T-helper 22 cell (primary cell): ENCODE measurements around the gene CARD9.
A peak's percentile ranks its signal among the peaks of the same experiment; 100 is the strongest.

Experiments
- DNase-seq: peaks from one replicate; pipeline ENCODE4 v3.0.0-alpha.2; 2020; ENCODE audit warnings: low read depth

CARD9 gene

DNA sequence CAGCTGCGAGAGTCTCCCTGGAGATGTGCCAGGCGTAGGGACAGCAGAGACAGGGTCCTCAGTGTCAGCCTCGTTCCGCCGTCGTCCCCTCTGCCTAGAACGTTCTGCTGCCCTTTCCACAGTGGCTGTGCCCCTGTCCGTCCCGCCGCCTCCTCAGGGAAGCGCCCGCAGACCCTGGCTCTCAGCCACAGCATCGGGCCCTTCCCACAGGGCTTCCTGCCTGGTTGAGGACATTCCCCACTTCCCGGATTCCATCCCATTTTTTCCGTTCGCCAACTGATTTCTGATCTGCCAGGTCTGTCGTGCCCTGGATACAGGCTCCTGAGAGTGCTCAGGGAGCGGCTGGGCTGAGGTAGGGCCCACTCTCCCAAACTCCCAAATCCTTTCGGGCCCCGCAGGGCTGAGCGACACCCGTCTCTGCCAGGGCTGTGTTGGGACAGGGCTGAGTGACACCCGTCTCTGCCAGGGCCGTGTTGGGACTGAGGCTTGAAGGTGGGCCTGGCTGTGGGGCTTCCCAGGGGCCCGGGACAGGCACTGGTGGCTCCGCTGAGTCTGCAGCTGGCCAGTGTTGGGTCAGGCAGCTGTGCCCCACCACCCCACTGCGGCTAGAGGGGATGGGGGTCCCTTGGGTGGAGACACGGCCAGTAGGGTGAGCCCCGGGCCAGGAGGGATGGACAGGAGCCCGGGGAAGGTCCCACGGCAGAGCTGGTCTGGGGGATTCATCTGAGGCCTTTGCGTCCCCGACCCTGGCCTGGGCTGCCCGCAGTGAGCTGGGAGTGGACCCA, 25.8 kb downstream of the CARD9 start:
- no peak for DNase-seq

DNA sequence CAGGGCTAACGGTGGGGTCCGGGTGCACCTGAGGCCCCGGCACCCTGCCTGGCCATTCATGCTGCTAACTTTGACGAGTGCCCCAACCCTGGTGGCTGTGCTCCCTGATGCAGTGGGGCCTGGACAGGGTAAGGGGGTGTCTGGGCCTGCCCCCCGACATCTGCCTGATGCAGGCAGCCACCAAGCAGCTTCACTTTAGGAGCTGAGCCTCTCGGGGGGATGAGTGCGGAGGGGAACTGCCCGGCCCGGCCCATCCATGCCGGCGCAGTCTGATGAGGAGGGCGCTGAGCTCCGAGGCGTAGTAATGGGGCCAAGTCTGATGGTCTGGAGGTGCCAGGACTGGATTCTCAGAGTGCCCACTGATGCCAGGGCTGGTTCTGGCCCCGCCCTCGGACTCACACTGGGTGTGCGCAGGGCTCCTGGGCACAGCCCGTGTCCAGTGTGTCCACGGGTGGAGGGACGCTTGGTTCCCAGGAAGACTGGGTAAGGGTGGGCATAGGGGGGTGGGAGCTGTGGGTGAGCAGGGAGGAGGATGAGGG, 26.5 kb downstream of the CARD9 start:
- DNase-seq: no peak

DNA sequence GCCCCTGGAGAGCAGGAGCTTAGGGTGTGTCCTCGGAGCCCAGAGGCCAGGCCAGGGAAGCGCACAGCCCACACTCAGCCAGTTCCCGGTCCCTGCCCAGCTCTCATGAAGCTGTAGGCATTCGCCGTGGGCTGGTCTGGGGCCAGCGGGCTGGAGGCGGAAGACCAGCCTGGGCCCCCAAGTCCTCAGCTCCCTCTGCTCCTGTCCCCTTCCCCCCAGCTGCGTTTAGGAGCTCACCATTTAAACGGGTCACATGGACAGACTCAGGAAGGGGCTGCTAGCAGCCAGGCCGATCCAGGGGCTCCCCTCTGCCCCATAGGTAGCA, 27.4 kb downstream of the CARD9 start:
- DNase-seq: no peak

DNA sequence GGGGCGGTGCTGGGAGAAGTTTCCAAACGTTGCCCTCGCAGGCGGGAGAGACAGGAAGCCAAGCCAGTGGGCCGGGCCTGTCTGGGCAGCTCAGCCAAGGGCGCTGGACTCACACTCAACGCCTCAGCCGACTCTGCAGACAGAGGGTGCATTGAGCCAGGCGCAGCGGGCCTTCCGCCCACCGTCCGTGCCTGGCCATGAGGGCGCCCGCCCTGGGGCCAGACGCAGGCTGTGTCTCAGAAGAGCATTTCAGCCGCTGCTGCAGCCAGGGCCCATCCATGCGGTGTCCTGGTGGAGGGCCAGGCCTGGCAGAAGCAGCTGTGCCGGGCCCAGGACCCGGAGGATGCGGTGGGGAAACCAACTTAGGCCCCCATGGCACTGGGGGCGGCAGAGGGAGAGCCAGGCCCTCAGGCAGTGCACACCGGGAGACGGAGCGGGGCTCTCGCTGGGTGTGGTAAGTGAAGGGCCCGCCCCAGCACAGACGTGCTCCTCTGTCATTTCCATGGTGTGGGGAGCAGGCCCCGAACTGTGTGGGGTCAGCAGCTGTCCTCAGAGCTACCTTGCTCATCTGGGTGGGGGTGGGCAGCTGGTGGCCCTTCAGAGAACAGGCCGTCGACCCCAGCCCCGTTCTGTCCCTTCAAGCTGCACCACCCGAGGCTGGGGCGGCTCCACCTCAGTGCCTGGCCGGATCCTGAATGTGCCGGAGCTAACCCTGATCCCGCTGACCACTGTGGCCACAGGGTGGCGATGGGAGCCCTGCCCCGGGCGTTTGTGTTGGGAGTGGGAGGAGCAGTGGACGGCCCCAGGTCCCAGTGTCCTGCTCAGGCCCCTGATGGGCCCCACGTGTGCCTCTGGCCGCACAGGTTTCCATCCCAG, 27.9 kb downstream of the CARD9 start:
- DNase-seq: no peak

DNA sequence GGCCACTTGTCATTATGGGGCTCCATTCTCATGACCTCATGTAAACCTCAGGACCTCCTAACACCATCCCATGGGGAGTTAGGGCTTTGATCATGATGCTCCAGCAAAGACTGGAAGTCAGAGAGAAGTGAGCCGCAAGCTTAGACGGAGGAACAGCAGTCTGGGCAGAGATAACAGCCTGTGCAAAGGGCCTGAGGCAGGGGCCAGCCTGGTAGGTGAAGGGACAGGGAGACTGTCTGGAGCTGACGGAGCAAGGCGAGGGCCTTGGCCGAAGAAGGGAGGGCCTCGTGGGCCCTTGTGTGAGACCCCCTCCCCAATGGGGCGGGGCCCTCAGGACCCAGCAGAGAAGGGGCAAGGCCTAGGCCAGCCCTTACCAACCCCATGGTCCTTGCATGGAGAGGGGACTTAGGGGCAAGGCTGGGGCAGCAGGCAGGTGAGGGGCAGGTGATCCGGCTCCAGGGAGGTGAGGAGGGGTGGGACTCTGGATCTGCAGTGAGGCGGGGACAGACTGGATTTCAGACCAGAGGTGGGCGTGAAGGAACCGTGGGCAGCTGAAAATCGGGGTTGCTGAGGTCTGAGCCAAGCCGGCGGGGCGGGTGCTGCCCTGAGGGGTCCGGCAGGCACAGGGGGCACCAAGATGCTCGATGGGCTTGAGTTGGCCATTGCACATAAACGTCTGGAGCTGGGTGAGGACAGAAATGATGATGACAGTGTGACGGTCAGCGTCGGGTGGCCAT, 28.8 kb downstream of the CARD9 start:
- DNase-seq: no peak

DNA sequence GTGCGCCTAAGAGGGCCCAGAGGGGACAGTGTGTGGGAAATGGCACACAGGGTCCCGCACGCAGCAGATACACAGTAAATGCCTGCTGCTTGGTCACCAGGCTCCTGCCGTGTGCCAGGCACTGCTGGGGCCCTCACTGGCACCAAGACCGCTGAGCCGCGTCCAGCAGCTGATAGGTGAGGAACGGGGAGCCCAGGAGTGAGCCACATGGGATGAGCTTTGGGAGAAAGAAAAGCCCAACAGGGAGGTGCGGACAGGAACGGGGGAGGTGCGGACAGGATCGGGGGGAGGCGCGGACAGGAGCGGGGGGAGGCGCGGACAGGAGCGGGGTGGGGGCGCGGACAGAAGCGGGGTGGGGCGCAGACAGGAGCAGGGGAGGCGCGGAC, 29.6 kb downstream of the CARD9 start:
- no peak for DNase-seq

DNA sequence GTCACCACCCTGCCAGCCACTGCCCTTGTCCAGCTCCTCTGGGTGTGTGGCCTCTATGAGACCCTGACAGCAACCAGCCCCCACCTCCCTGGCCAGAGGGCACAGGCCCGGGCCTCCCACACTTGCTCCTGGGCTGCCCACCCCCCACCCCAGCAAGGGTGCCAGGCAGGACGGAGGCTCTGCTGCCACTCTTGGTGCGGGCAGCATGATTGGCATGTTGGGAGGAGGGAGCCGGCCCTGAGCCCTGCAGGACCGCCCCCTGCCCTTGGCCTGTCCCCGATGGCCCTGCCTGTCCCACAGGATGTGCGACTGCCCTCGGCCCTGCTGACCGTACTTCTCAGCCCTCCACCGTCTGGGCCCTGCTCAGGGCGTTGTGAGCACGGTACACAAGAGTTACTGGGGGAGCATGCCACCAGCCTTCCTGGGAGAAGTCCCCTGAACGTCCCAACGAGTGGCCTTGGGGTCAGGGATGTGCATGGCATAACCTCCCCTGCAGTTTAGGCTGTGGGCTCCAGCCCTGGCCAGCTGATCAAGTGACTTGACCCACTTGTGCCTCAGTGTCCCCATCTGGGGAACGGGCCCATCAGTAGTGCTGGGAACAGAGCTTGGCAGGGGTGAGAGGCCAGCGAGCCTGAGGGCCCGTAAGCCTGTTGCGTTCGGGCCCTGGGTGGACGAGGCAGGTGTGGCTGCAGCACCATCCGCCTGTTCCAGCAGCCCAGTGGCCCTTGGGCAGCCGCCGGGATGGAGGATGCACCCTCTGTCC, 30.2 kb downstream of the CARD9 start:
- DNase-seq: no peak

DNA sequence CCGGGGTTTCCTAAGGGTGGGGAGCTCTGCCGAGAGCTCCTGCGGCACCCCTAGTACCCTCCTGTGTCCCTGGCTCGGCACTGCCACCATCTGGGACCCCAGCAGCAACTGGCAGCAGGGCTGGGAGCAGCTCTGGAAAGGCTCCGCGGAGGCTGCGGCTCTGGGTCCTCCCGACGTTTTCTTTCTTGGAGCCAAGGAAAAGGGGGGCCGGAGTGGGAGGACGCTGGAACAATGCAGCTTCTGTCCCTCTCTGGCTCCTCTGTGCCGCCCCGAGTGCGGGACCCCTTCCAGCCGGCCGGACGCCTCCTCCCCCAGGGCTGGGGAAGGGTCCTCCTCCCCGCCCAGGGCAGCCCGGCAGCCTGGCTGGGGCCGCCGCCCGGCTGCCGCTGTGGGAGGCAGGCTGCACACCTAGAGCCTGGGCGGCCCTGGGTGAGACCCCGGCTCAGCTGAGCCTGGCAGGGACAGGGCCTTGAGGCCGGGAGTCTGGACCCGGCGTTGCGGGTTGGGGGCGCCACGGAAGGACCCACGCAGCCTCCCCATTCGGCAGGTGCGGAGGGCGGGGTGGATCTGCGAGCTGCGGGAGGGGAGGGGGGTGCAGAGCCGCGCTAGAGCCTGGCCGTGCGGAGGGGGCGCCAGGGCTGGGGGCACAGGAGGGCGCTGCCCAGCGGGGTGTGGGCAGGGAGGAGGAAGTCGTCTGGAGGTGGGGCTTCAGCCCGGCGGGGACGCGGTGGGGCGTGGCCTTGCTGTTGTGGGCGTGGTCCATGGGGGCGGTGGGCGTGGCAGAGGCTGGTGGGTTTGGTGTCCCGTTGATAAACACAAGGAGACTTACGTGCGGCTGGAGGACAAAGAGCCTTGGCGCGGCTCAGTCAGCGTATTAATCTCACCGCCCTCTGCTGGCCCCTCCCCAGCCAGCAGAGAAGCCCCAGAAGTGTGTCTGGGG, 31.0 kb downstream of the CARD9 start:
- DNase-seq: peak; percentile 22

DNA sequence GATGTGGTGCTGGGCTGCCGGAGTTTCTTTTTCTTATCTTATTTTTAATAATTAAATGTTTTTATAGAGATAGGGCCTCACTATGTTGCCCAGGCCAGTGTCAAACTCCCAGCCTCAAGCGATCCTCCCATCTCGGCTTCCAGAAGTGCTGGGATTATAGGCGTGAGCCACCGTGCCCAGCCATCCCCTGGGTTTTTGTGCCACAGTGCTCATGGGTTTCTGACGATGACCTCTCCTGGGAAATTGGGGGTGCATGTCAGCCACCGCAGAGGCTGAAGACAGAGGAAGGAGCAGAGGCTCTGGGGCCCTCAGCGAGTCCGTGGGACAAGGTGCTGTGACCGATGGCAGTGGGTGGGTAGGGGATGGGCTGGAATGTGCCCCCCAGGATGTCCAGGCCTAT, 31.7 kb downstream of the CARD9 start:
- no peak for DNase-seq

DNA sequence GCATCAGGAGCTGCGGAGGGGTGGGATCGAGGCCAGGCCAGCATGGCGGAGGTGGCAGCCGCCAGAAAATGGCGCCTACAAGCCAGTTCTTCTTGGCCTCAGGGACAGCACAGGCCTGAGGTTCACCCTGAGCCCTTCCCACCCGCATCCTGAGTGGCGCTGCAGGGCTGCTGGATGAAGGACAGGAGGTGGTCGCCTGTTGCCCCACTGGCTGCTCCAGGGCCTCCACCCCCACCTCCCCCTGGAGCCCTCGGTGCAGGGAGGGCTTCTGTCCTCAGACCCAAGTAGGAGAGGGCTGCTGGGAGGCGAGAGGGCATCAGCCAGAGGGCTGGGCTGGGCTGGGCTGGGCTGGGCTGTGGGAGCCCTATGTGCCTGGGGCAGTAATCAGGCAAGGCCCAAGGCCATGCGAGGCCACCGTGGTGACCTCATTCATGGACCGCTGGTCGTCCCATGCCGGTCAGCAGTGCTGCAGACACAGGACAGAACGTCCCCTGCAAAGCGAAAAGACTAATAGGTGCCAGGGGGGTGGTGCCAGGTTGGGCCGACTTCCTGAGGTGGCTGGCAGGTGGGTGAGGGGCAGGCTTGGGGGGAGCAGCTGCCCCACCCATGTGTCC, 32.3 kb downstream of the CARD9 start:
- no peak for DNase-seq

DNA sequence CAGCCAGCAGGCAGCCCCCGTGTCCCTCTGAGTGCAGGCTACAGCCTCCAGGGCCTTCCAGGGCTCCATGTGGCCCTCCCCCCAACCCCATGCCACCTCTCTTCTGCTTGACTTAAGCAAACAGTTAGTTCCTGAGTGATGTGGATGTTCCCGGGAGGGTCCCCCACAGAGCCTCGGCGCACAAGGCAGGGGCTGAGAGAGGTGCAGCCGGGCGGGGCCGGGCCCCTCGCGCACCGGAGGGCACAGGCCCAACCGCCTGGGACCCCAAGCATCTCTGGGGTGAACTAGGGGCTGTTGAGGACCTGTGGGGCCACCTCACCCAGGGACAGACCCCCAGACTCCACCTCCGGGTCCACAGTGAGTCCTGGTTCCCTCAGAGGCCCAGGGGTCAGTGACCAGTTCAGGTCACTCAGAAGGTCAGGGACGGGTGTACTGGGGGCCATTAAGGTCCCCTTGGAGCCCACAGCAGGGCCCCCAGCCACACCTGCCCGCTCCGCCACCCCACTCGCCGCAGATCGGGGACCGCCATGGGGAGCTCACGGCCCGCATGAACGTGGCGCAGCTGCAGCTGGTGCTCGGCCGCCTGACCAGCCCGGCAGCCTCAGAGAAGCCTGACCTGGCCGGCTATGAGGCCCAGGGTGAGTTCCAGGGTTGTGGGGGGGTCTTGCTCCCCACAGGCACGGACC, 33.0 kb downstream of the CARD9 start:
- no peak for DNase-seq

DNA sequence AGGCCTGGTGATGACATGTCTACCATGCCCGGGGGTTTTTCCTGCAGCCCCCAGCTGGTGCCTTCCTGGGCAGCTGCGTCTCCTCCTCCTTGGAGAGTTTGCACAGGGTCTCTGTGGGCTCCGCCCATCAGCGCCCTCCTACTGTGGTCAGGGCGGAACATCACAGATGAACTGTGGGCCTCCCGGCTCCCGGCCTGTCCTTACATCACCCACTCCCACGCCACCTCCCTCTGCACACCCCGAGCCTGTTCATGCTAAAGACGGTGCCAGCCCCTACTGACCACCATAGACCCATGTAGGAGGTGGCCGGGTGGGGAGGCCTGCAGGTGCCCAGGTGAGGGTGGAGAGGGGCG, 33.5 kb downstream of the CARD9 start:
- DNase-seq: no peak

DNA sequence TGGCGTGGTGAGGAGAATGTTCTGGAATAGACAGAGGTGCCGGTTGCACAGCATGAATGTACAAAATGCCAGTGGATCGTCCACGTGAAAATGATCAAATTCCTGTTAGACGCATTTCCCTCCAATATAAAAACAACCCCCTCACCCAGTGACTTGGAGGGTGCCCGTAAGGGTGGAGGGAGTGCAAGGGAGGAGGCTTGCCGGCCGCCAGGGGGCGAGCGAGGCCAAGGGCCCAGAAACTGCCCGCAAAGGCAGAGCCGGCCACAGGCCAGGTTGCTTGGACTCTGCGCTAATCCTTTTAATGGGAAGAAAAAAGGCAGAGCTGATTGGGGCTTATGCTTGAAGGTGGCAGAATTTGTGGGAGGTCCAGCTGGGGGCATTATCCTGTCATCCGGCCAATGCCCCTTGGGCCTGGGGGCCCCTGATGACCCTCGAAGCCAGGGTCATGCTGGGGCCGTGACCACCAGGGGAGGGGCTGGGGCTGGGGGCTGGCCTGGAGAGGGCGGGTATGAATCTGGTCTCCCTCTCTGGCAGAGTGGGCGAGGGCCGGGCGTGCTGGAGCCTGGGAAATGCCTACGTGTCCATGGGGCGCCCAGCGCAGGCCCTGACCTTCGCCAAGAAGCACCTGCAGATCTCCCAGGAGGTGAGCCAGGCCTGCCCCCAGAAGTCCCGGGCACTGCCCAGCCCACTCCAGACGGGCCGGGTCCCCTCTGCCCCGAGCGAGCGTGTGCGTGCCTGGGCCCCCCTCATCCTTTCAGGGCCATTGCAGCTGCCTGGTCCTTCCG, 34.1 kb downstream of the CARD9 start:
- DNase-seq: no peak

DNA sequence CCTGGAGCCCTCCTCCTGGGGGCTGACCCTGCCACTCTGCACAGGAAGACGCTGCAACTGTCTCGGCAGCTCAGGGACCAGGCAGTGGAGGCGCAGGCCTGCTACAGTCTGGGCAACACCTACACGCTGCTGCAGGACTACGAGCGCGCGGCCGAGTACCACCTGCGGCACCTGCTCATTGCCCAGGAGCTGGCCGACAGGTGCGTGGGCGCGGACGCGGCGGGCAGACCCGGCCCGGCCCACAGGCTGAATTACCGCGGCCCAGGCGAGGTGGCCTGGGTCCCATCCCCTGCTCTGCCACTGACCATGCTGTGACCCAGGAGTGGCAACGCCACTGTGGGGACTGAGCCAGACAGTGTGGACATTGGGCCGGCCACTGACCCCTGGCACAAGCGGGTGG, 35.0 kb downstream of the CARD9 start:
- no peak for DNase-seq

DNA sequence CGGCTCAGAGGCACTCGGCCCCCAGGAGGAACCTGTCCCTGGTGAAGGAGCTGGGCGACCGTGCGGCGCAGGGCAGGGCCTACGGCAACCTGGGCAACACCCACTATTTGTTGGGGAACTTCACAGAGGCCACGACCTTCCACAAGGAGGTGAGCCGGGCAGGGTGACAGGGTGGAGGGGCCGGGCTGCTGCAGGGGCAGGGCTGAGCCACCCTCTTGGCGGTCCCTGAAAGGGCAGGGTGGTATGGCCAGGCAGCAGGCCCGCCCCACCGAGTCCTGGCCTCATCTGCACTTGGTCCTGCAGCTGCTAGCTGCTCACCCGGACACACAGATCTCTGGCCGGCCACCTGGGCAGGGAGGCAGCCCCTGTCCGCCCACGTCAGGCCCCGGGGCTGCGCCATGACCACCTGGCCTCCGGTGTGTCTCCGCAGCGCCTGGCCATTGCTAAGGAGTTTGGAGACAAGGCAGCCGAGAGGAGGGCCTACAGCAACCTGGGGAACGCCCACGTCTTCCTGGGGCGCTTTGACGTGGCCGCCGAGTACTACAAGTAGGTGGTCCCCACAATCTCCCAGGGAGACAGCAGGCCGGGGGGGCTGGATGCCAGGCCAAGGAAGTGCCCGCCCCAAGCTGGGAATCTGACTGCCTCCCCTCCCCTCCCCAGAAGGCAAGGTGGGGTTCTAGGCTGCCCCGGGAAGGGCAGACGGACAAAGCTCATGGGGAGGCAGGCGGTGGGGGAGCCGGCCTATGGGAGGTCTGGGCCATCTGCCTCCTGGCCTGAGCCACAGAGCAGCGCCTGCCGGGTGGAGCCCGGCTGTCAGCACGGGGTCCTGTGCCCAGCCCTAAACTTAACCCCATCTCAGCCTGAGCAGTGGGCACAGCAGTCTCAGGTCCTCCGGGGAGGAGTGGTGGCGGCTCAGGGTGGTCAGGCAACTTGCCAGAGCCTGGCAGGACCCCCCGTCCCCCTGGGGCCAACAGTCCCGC, 35.8 kb downstream of the CARD9 start:
- no peak for DNase-seq

DNA sequence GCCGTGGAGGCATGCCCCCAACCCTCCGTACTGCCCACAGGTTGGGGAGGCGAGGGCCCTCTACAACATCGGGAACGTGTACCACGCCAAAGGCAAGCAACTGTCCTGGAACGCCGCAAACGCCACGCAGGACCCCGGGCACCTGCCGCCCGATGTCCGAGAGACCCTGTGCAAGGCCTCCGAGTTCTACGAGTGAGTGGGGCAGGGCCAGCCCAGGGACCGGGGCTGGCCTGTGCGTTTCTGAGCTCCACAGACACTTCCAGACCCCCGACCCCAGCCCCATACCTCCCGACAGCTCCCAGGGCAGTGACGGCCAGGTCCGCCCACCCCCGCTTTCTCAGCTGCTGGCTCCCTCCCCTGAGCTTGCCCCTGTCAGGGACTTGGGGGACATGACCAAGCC, 36.6 kb downstream of the CARD9 start:
- no peak for DNase-seq

DNA sequence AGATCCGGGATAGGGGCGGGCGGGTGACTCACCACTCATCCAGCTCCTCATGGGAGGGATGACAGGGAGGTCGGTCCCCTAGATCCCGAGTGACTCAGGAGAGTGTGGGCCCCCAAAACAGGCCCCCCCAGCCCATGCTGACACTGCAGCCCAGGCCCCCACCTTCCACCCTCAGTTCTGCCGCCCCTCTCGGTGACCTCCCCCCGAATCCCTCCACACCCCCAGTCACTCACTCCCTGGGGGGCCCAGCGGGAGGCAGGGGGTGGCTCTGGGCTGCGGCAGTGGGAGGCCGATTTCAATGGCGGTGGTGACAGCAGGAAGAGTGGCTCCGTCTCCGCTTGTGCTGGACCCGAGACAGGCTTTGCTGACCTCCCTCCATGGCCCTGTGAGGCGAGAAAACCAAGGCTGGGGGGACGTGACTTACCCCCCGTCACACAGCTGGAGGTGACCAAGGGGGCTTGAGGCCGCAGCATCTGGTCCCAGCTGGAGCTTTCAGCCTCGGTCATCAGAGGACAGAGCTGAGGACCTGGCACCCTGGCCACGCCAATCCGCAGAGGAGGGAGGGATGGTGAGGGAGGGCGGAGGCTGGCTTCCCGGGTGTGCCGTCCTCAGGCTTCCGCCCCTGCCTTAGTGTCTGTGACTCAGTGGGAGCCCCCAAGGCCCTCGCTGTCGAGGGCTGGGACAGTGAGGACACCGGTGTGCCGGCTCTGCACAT, 37.2 kb downstream of the CARD9 start:
- no peak for DNase-seq
